Activated B cell treated with CpG ODN at 0.5 μM for 24 hours (primary cell): ENCODE measurements around the gene ALAS1. TPM values are rescaled to one million over a fixed set of nuclear protein-coding genes. Genes with fewer than 3 reads are reported as not detected.

ENCODE experiments used
- ATAC-seq: fragments of 200-7000 bp; cut with Tn5 transposase; one replicate; pipeline ENCODE4 v1.10.0; 2021; ENCODE audit warnings: low read depth, mild to moderate bottlenecking, moderate library complexity
- CTCF ChIA-PET: fragments of 350-600 bp; sonication (Branson Sonifier 250); formaldehyde crosslinking; loops from one replicate; lab custom pipeline; 2021; ENCODE audit warnings: antibody characterized with exemption; lab: Charles Lee
- POLR2A ChIA-PET: fragments of 350-600 bp; sonication (Branson Sonifier 250); formaldehyde crosslinking; loops from one replicate; lab custom pipeline; 2021; ENCODE audit warnings: antibody characterized with exemption; lab: Charles Lee
- DNase-seq: peaks from one replicate; pipeline ENCODE4 v3.0.0; 2022
- H3K27ac Mint-ChIP-seq: one replicate; pipeline ENCODE4 v1.8.0; 2020; ENCODE audit warnings: mixed read lengths
- H3K27me3 Mint-ChIP-seq: one replicate; pipeline ENCODE4 v1.8.0; 2021; ENCODE audit warnings: mixed read lengths
- H3K36me3 Mint-ChIP-seq: one replicate; pipeline ENCODE4 v1.8.0; 2021; ENCODE audit warnings: low read depth, mixed read lengths
- H3K4me1 Mint-ChIP-seq: one replicate; pipeline ENCODE4 v1.8.0; 2021; ENCODE audit warnings: mixed read lengths
- H3K4me3 Mint-ChIP-seq: one replicate; pipeline ENCODE4 v1.8.0; 2020; ENCODE audit warnings: mild to moderate bottlenecking, mixed read lengths
- H3K9me3 Mint-ChIP-seq: one replicate; pipeline ENCODE4 v1.8.0; 2020; ENCODE audit warnings: mixed read lengths
- CTCF ChIP-seq: fragments of 200-600 bp; IDR thresholded peaks from one replicate; pipeline ENCODE4 v1.8.0; 2022; ENCODE audit warnings: antibody characterized with exemption, mild to moderate bottlenecking
- intact Hi-C: fragments of 100-400 bp; cut with micrococcal nuclease; formaldehyde crosslinking; loops from one replicate; pipeline ENCODE4 v1.15.1; 2024
- total RNA-seq: library from RNA; stranded (reverse); gene quantifications from 2 replicates; pipeline ENCODE4 v1.2.3, GENCODE V29; 2022

Gene ALAS1
- total RNA-seq, 1 donor from 2014 or later, result 27.6 TPM

- no peak for TF ChIP-seq CTCF
- ATAC-seq, result no peak
- Mint-ChIP-seq H3K4me1 (peaks cover 18% of the 10 kb centered on the region), H3K9me3 (no peaks in the 10 kb centered on the region), H3K4me3 (no peak overlapping the region), H3K27ac (no peak overlapping the region), H3K36me3 (peaks cover 83% of the 10 kb centered on the region), H3K27me3 (no peaks in the 10 kb centered on the region)
- CTCF ChIA-PET, result no interaction called here
- intact Hi-C loops, result no loop called here
- DNase-seq, result no peak
- POLR2A ChIA-PET, result interaction anchor here (0.7 kb wide), 1 partner anchor 10 kb away, joined by 3 read pairs; no protein-coding TSS in a partner anchor
These were observed 15.0 kb downstream of the ALAS1 start for GRCh38 chr3:52213005-52213404.

- H3K4me1 Mint-ChIP-seq, result peaks cover 27% of the 10 kb centered on the region
- H3K4me3 Mint-ChIP-seq, result no peak overlapping the region
- ChIA-PET POLR2A (no interaction called here), CTCF (no interaction called here)
- H3K9me3 Mint-ChIP-seq, result no peaks in the 10 kb centered on the region
- H3K27ac Mint-ChIP-seq, result no peak overlapping the region
- no peak for TF ChIP-seq CTCF
- intact Hi-C loops, result no loop called here
- DNase-seq, result no peak
- H3K27me3 Mint-ChIP-seq, result no peaks in the 10 kb centered on the region
- no peak for ATAC-seq
- H3K36me3 Mint-ChIP-seq, result peaks cover 74% of the 10 kb centered on the region
These were observed 15.9 kb downstream of the ALAS1 start for GRCh38 chr3:52213901-52214300.

- H3K9me3 Mint-ChIP-seq, result no peaks in the 10 kb centered on the region
- ChIA-PET POLR2A (no interaction called here), CTCF (no interaction called here)
- no peak overlapping the region for H3K4me3 Mint-ChIP-seq
- no peak for TF ChIP-seq CTCF
- H3K27ac Mint-ChIP-seq, result no peak overlapping the region
- H3K27me3 Mint-ChIP-seq, result no peaks in the 10 kb centered on the region
- H3K36me3 Mint-ChIP-seq, result peaks cover 60% of the 10 kb centered on the region
- DNase-seq (no peak), ATAC-seq (no peak)
- peaks cover 40% of the 10 kb centered on the region for H3K4me1 Mint-ChIP-seq
- intact Hi-C loops, result no loop called here
These were observed 17.4 kb downstream of the ALAS1 start for GRCh38 chr3:52215351-52215750.

- peak overlapping the region; percentile 62 for H3K27ac Mint-ChIP-seq
- ATAC-seq (no peak), DNase-seq (no peak)
- CTCF ChIA-PET, result interaction anchor here (1.2 to 1.6 kb wide), 2 partner anchors 9 to 15 kb away, joined by 4 read pairs; partner anchors contain the start of gene TLR9
- peaks cover 52% of the 10 kb centered on the region for H3K4me1 Mint-ChIP-seq
- H3K4me3 Mint-ChIP-seq, result no peak overlapping the region
- TF ChIP-seq CTCF, result no peak
- no peaks in the 10 kb centered on the region for H3K9me3 Mint-ChIP-seq
- intact Hi-C loops, result no loop called here
- POLR2A ChIA-PET, result interaction anchor here (0.6 to 1.4 kb wide), 4 partner anchors 9 to 62 kb away, joined by 3 to 6 read pairs (median 4); partner anchors contain the start of genes TWF2 and WDR82
- H3K27me3 Mint-ChIP-seq, result no peaks in the 10 kb centered on the region
- peaks cover 58% of the 10 kb centered on the region for H3K36me3 Mint-ChIP-seq
These were observed 18.8 kb downstream of the ALAS1 start for GRCh38 chr3:52216585-52217408.

GRCh38 chr3:52217409-52217805 lies 19.4 kb downstream of the ALAS1 start:
- peaks cover 58% of the 10 kb centered on the region for H3K36me3 Mint-ChIP-seq
- H3K4me1 Mint-ChIP-seq, result peaks cover 58% of the 10 kb centered on the region
- intact Hi-C loops, result no loop called here
- CTCF ChIA-PET, result interaction anchor here (1.6 kb wide), 1 partner anchor 14 kb away, joined by 4 read pairs; no protein-coding TSS in a partner anchor
- H3K9me3 Mint-ChIP-seq, result no peaks in the 10 kb centered on the region
- no peak for TF ChIP-seq CTCF
- DNase-seq (no peak), ATAC-seq (no peak)
- no peak overlapping the region for H3K4me3 Mint-ChIP-seq
- no peaks in the 10 kb centered on the region for H3K27me3 Mint-ChIP-seq
- H3K27ac Mint-ChIP-seq, result peak overlapping the region; percentile 62
- POLR2A ChIA-PET, result interaction anchor here (1.0 to 1.4 kb wide), 3 partner anchors 9 to 61 kb away, joined by 3 to 4 read pairs (median 4); partner anchors contain the start of gene WDR82
